Kidney epithelial cell (primary cell): ENCODE data around the gene GALNT17. TPM values are rescaled to one million over a fixed set of nuclear protein-coding genes. Genes with fewer than 3 reads are reported as not detected.

Source experiments
- DNase-seq: peaks from one replicate; pipeline ENCODE4 v3.0.0-alpha.2; 2010; ENCODE audit warnings: low read depth
- H3K27me3 ChIP-seq: 2 replicates; pipeline ENCODE4 v1.6.0; 2011; ENCODE audit warnings: low read length; ENCODE audit not compliant: control insufficient read depth, insufficient read depth
- H3K36me3 ChIP-seq: 2 replicates; pipeline ENCODE4 v1.5.1; 2011; ENCODE audit warnings: low read length; ENCODE audit not compliant: control insufficient read depth, insufficient read depth
- H3K4me3 ChIP-seq: 2 replicates; pipeline ENCODE4 v1.5.1; 2011; ENCODE audit warnings: low read depth, mild to moderate bottlenecking, control low read depth, low read length
- total RNA-seq: library from RNA; depleted of rRNA; stranded (reverse); fragments of >200 nt; gene quantifications from 2 replicates; pipeline ENCODE4 v1.2.3, GENCODE V29; 2015
- TF ChIP-seq, protein P1 (sequence below): IDR thresholded peaks from 2 replicates; pipeline ENCODE4 v1.5.1; 2011; ENCODE audit warnings: mild to moderate bottlenecking, moderate library complexity, low read length, control low read depth, inconsistent platforms; ENCODE audit not compliant: insufficient read depth, poor library complexity, severe bottlenecking

GALNT17 gene
- total RNA-seq, 1 donor from 2014 or later, result 3.3 TPM

DNA sequence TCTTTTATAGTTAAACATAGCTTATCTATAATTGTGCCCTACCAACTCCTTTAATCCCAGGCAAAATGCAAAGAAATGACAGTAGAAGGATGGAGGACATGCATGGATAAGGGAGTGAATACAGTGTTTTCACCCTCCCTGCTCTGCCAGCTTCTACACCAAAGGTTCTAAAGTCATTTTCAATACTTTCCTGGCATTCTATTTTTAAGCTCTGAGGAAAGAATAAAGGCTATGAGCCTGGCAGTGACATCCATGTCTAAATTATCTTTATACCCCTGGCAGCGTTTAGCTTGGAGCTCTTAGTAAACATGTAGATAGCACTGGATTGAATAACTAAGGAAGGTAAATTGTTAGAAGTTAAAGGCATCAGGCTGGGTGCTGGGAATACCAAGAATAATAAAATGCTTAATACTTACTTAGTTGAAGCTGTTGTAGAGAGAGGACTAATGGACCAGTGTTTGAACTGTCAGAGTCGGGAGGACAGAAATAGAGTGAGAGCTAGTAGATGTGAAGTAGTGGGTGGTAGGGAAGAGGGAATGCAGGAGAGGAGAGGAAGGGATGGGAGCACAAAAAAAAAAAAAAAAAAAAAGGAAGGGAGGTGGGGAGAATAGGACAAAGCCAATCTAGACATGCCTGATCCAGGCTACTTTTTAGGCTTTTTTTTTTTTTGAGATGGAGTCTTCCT is 518.9 kb downstream of the GALNT17 start:
- TF ChIP-seq, protein P1, sequence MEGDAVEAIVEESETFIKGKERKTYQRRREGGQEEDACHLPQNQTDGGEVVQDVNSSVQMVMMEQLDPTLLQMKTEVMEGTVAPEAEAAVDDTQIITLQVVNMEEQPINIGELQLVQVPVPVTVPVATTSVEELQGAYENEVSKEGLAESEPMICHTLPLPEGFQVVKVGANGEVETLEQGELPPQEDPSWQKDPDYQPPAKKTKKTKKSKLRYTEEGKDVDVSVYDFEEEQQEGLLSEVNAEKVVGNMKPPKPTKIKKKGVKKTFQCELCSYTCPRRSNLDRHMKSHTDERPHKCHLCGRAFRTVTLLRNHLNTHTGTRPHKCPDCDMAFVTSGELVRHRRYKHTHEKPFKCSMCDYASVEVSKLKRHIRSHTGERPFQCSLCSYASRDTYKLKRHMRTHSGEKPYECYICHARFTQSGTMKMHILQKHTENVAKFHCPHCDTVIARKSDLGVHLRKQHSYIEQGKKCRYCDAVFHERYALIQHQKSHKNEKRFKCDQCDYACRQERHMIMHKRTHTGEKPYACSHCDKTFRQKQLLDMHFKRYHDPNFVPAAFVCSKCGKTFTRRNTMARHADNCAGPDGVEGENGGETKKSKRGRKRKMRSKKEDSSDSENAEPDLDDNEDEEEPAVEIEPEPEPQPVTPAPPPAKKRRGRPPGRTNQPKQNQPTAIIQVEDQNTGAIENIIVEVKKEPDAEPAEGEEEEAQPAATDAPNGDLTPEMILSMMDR, result no peak
- DNase-seq, result no peak
- Histone ChIP-seq H3K4me3 (no peak overlapping the region), H3K36me3 (no peaks in the 10 kb centered on the region), H3K27me3 (no peaks in the 10 kb centered on the region)

DNA sequence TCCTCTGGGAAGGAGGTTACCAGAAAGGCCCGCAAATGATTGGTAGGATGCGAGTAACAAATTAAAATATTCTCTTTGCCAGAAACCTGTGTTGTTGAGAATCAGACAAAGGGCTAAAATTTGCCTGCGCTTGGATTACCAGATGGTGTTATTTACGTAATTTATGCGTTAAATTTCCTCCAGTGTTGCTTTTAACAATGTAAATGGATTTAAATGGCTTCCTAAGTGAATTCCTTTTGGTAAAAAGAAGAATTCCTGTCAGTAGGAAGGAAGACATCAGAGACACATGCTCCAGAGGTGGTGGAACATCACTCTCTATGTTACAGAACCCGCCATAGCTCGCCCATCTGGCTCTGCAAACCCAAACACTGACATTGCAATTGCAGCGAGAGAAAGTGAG is 520.6 kb downstream of the GALNT17 start:
- H3K36me3 ChIP-seq, result no peaks in the 10 kb centered on the region
- H3K27me3 ChIP-seq, result no peaks in the 10 kb centered on the region
- H3K4me3 ChIP-seq, result no peak overlapping the region
- DNase-seq, result no peak
- TF ChIP-seq, protein P1, result no peak

DNA sequence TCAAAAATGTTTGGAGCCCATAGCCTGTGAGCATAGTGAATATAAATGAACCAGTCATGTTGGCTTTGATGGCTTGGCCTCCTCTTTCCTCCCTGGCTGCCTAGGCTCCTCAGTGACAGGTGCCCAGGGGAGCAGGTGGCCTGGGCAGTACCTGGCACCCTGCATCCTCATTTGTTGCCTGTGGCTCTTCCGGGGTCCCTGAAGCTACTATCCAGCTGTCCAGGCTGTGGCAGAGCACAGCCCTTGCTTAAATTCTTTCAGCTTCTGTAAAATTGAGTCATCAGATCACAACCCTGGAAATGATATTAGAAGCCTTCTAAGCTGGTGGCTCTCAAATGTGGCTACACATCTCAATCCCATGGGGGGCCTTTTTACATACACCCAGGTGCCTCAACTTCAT is 525.4 kb downstream of the GALNT17 start:
- no peaks in the 10 kb centered on the region for H3K36me3 ChIP-seq
- H3K4me3 ChIP-seq, result no peak overlapping the region
- TF ChIP-seq, protein P1, result no peak
- H3K27me3 ChIP-seq, result no peaks in the 10 kb centered on the region
- DNase-seq, result no peak

- H3K27me3 ChIP-seq, result no peaks in the 10 kb centered on the region
- no peak for DNase-seq
- TF ChIP-seq, protein P1, result no peak
- H3K4me3 ChIP-seq, result no peak overlapping the region
- no peaks in the 10 kb centered on the region for H3K36me3 ChIP-seq
Observed at GRCh38 chr7:71659622-71660021, 527.7 kb downstream of the GALNT17 start.

GRCh38 chr7:71661671-71662224 is 529.8 kb downstream of the GALNT17 start:
- no peak overlapping the region for H3K4me3 ChIP-seq
- no peak for DNase-seq
- H3K36me3 ChIP-seq, result no peaks in the 10 kb centered on the region
- no peaks in the 10 kb centered on the region for H3K27me3 ChIP-seq
- TF ChIP-seq, protein P1, result no peak

DNA sequence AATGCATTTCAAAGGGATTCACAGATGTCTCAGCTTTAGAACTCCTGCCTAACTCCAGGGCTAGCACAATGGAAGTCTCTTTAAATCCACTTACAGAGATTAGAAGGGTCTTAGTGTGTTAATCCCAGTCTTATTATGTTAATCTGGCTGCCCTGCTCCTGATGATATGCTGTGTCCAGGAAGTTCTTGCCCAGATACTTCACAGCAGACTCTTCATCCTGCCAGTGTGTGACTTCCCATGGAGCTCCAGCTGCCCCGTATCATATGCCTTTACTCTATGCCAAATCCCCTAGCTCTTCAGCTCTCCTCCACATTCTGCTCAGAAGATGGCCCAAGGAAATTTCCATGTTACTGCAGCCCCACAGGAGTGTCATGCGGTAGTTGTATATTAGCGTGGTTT is 533.8 kb downstream of the GALNT17 start:
- Histone ChIP-seq H3K36me3 (no peaks in the 10 kb centered on the region), H3K27me3 (no peaks in the 10 kb centered on the region), H3K4me3 (no peak overlapping the region)
- TF ChIP-seq, protein P1, result no peak
- no peak for DNase-seq
